NCI-H345 treated with DMSO at 0.1 percent for 48 hours (cell line): ENCODE measurements around the gene FBXL17.

ENCODE experiments used
- DNase-seq: peaks from one replicate; lab custom pipeline; 2025; ENCODE audit not compliant: unreplicated experiment; lab: John Stamatoyannopoulos, UW

The FBXL17 gene

DNA sequence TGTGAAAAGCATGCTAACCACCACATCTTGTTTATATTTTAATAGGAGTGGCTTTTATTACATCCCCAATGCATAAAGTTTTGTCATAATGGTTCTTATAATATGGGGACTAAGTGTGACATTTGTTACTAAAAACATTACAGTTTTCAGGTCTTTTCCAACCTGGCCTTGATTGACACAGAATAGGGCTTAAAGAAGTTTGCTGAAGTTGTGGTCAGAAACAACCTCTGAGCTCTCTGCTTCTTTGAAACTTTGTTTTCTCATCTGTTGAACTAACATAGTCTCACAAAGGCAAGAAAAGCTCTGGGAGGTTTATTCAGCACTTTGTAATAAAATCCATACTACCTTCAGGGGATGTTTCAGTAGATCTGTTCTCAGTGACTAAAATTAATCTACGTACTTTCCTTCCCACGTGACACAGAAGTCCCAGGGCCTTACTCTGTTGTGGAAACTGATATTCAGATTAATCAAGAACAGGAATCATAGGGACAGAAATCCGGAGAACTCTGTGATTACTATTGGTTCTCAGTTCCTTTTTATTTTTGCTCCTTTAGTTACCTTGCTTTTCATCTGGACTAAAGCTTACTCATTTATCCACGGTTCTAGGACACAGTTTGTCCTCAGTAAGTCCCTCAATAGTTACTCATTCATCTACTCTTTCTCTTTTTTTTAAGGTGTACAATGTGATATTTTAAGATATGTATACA, 422.2 kb downstream of the FBXL17 start:
- DNase-seq: no peak

DNA sequence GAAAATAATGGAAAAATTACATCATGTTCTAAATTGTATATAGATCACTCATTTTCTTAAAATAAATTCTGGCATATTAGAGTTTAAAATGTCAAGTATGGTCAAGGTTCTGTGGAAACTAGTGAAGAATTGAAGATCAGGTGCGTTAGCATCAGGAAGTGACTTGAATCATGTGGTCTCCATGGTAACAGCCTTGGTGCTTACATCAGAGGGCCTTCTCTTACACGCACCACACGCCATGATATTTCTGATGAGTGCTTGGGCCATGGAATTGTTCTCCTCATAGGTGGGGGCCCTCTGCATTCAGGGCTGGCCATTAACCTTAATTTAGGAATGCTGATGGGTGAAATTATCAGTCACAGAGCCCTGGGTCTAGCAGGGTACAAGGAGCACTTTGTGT, 423.0 kb downstream of the FBXL17 start:
- DNase-seq: no peak

DNA sequence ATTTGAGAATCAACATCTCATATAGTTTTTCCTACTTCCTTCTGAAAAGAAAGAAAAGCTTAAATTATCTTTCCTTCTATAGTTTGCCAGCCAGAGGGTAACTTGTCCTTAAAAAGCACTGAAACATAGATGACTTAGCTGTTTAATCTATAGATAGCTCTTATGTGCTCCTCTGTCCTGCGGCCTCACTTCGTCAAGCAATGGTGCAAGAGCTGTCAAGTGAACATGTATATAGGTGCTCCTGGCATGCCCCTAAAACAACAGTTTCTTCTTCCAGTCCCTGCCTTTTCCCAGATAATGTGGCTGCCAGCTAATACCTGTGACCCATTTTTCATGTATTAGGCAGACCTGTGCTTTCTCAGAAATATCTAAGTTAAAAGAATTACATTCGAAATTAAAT, 423.5 kb downstream of the FBXL17 start:
- DNase-seq: no peak

DNA sequence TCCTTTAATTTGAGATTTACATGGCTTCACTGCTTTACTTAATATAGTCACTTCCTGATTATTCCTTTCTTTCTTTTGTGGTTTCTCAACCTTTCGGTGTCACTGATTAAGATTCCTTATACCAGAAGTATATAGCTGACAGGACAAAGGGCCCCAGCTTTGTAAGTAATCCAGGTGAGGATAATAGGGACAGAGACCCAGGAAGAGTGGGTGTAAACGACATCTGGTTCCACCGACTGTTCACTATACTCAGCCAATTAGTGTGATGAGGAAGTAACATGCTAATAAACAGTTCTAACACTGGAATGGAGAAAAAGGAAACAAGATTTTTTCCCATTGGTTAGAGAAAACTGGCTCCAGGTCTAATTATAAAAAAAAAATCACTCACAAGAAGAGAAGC, 424.8 kb downstream of the FBXL17 start:
- DNase-seq: no peak

DNA sequence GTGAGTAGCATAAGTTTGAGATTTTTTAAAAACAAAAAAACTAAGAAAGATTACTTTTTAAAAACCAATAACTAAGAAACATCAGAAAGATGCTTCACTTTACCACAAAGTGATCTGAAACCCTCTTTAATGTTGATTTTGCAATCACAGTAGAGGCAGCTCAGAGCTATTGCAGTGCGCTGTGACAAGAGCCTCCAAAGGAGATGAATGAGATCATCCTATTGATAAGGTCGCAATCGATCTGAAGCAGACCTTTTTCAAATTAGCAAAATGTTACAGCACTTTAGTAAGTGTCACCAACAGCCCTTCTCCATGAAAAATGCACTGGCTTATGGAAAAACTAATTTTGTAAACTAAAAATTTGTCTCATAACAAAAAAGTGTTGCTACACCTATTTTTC, 426.6 kb downstream of the FBXL17 start:
- no peak for DNase-seq

DNA sequence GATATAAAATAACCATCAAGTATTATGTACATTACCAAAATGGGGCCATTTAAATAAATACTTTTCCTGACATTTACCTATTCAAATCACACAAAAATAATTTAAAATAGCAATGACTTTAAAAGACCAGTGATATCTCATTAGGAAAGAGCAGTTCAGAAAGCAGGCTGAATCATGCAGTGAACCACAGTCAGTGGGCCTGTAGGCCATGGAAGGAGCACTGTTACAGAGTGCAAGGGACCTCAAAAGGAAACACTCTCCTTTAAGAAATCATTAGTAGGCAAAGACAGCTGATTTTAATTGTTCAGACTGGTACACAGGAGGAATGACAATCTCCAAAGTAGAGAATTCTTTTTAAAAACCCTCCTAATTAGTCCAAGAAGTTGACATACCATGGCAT, 427.6 kb downstream of the FBXL17 start:
- no peak for DNase-seq

DNA sequence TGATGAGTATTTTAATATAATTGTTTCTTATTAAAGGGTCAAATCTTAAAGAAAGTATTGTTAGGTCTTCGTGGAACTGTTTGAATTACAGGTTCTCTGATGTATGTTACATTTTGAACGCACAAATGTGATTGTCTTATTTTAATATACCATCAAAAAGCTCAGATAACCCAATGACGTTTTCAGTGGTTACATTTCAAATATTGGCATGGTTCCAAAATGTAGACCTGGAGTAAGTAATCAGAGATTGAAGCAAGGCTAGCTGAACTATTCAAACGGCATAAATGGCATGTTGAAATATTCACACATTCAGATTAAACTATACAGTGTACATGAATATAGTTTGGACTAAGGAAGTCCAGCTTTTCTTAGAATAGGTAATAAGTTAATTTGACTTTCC, 429.4 kb downstream of the FBXL17 start:
- no peak for DNase-seq

DNA sequence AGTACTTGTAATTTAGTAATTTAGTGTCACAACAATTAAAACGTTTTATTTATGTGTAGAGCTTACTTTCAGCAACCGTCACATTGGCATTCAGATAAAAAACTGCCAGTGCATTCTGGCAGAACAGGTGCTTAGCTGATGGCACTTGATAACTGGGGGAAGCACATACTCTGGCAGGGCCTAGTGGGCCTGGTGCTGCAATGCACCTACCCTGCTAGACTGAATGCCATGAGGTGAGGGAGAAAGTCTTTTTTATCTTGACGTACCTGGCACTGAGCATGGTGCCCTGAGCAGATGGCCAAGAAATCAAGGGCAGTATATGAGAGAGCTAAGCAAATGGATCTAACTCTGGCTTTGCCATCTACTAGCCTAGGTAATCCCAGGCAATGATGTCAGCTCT, 430.6 kb downstream of the FBXL17 start:
- DNase-seq: no peak

DNA sequence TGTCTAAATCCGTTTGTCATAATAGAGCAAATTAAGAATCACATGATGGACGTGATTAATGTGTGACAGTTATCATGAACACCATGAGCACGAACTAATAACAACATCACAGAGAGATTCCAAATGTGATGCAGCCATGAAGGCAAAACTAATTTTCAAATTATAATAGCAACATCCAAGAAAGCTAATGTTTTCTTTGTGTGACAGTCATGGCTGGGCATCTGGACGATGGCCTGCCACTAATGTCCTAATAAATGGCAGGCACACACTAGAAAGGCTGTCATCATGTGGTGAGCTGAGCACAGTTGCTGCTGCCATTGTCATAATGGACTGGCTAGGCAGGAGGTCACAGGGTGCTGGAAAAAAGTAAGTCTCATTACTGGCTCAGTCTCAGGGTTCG, 431.1 kb downstream of the FBXL17 start:
- no peak for DNase-seq

DNA sequence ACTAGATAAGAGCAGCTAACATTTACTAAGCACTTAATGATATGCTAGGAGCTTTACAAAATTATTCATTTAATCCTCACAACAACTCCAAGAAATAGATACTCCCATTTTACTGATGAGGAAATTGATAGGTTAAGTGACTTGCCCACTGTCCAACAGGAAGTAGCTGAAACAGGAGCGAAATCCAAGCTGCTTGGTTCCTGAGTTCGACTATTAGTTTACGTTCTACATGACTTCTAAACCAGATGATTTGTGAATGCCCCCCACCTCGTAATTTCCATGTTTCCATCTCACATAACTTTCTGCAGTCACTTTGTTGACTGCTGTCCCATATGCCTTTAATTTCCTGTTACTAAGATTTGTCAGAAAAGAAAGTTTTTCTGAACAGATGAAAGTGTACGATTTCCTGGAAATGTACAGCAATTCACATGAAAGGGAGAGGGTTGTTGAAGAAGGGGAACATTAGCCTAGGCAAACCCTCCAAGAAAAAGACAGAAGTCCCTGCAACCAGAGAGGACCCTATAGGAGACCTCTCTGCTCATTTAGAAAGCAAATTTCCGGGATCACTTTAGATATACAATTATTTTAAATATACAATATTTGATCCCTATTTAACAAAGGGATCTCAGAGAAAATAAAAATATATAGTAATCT, 432.1 kb downstream of the FBXL17 start:
- DNase-seq: no peak

DNA sequence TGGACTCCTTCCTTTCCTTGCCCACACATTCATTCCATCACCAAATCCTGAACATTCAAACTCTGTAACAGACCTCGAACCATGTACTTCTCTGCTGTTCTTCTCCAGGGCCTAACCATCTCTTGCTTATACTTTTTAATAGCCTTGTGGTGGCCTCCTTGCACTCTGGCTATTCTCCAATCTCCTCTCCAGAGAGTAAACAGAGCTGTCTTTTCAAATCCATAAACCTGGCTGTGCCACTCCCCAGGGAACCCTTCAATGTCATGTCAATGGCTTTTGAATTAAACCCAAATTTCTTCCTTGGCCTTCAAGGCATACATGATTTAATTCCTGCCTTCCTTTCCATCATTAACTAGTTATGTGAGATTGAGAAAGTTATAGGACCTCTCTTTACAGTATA, 433.5 kb downstream of the FBXL17 start:
- DNase-seq: peak; percentile 5

DNA sequence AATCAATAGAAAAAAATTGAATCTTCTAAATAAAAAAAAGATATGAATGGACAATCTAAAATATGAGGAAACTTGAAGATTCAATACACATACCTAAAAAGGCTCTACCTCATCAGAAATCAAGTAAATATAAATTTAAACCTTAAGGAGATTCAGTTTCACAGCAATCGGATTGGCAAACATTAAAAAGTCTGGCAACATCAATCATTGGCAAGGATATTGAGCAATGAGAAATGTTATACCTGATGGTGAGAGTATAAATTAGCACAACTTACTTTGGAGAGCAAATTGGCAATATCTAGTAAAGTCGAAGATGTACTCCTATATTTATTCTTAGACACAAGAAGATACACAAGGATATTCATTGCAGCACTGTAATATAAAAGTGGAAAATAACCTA, 436.8 kb downstream of the FBXL17 start:
- no peak for DNase-seq

DNA sequence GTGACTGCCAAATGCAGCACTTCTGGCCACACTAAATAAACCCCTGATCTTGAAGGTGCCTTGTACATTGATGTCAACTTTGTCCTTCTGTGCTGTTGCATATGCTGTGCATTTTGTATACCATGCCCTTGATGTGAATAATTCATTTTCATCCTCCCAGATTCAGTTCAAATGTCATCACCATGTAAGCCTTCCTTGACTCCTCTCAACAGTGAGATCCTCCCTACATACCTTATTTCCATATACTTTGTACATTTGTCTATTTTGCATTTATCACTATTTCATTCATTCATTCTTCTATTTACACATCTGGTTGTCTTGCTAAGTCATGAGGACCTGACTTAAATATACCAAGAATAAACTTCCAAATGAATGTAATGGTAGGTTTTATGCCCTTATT, 438.0 kb downstream of the FBXL17 start:
- no peak for DNase-seq

DNA sequence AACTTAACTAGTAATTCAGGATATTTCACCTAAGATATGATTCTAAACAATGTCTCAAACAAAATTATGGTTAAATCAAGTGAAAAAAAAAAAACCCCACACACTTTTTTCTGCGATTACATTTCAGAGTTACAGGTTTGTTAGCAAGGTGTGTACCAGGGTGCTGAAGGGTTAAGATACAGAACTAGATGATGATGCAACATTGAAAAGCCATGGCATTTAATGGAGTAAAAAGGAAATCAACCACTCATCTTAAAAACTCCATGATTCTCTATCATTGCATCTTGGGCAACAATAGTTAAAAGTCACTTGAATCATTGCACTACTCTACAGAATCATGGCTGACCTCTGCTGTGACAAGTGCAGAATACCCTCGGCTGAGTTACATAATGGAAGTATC, 440.9 kb downstream of the FBXL17 start:
- DNase-seq: no peak

DNA sequence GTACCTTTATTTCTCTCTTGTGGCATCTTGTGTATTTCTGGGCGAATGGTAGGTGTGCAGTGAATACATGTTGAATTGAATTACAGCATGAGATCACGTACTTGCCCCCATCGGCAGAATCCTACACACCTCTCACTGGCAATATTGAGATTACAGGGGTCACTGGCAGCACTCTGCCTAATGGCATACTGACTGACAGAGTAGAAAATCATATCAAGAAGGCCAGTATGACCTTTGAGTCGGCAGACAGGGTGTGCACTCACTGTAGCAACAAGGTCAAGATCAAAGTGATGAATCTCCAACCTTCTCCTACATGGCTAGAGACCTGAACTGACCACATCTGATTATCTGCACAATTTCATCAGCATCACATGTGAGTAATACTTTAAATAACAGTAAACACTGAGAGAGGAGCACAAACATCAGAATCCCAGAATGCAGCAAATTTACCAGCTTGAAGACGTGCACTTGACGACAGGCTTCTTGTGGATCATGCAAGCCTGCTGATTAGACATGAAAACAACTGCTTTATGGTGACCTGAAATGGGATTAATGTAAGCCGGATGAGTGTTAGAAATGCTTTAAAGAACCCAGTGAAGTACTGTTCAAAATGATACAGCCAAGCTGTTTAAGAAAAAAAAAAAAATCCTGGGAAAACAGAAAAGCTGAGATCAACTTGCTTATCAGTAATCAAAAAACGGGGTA, 444.1 kb downstream of the FBXL17 start:
- DNase-seq: no peak

DNA sequence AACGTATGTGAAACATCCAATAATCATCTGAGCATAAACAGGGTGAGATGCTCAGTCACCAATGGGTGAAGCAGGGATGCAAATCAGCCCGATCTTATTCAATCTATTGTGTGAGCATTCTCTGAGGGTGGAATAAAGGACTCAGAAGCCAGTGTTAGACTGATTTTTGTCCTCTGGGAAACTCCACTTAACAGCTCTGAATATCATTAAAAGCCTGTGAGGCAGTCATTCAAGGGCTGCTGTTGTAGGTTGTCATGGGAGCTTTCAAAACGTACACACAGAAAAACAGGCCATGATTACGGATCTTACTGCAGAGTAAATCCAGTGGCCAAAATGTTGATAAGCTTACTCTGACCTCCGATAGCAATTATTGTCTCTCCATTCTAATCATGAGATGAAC, 444.7 kb downstream of the FBXL17 start:
- no peak for DNase-seq

DNA sequence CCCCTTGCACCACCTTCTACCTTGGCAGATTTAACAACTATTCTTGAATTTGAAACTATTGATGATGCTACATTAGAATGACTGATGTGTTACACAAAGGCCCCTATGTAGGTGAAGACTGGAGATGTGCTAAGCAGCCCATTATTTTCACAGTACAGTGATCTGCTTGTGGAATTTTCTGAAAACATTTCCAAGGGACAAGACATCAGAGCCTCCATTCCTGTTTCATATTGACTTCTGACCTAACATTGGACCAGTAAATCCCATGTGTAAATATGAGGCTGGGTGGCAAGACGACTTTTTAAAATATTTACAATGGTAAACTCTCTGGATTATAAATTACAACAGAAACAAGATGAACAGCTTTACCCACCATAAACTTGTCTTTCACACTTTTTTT, 445.4 kb downstream of the FBXL17 start:
- no peak for DNase-seq

DNA sequence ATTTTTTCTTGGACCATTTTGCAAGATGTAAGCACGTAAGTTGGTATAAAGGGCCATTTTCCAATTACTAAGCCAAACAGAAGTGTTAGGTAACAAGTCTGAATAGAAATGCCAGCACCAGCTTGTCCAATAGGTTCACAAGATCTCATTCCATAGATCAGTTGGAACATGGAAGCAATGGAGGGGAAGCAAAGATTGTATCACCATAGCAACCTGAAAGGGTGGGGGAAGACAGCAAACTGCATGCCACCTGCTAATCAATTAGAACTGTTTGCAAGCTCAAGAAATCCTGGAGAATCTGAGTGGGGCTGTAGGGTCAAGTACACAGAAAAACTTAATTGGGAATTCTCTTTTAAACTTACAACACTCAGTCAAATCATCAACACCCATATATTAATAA, 446.3 kb downstream of the FBXL17 start:
- no peak for DNase-seq

DNA sequence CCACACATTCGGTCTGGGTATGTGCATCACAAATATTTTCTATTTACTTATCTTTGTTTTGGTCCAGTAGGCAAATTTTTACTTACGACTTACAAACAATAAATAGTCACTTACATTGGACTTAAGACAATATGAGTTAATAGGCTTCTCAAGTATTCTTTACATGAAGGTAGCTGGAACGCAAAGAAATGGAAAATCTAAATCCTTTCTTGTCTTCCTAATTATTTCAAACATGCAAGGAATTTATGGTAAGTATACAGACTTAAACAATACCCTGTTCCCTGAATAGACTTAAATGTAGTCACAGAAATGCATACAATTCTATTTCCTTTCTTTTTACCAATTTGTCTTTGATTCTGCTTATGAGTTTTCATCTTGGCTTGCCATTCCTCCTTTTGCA, 448.6 kb downstream of the FBXL17 start:
- DNase-seq: no peak

DNA sequence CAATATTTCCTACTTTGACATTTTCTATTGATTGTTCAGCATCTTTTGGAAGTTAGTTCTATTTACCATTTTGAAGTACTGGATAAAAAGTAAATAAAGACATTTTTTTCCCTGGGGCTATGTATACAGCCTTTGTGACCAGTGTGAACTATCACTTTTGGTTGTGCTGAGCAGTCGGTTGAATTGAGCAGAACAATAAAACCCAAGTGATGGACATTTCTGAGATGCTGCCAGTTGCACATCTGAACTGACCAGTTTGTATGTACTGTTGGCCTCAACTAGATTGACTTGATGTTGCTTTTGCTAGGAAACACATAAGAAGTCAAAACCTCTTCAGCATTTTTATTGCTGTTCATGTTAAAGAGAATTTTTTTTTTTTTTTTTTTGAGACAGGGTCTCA, 451.0 kb downstream of the FBXL17 start:
- DNase-seq: no peak

DNA sequence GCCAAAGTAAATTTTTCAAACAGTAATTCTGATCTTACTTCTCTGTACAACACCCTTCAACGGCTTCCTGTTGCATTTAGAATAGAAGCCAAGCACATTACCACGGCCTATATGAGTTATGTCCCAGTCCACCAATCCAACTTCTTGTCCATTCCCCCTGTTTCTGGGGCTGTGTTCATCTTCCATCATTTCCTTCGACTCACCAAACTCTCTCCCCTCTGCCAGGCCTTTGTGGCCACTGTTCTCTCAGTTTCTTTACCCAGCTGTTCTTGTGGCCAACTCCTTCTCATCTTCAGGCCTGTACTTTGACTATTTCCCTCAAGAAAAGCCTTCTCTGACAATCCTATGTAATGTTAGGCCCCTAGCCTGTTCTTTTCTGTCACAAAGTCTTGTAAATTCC, 451.8 kb downstream of the FBXL17 start:
- no peak for DNase-seq

DNA sequence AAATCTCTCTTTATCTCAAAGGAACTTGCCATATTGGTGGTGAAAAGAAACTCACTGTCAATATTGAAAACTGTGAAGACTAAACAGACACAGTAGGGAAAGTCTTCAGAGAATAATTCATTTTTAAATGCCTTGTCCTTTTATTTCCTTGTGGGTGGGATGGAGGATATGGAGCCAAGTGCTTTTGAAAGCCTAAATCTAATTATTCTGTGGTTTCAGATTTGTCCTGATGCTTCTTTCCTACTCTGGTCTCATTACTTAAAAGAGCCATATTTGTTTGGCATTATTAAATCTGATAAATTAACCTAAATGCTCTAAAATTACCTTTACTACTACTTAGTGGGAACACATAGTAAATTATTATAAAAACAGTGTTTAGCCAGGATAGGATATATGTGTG, 452.8 kb downstream of the FBXL17 start:
- no peak for DNase-seq

DNA sequence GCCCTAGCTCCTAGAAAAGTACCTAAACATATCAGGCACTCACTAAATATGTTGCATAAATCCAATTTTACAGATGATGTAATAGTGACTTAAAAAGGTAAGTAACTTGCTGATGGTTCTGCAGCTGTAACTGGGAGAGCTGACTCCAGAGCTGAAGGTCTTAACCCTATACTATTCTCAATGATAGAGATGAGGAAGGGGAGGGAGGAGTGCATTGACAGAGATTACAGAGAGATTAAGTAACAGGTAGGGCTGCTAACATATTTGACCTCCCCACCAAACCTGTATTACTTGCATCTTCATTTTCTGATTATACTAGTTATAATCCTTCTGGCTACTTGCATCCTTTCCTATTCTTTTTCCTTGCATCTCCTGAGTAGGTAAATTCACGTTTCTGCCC, 455.8 kb downstream of the FBXL17 start:
- DNase-seq: no peak
